NCI-H1436 (cell line): Measurements from ENCODE around the gene MON2.
A peak's percentile ranks its signal among the peaks of the same experiment; 100 is the strongest.
"Not testable (repeated sequence)": the region's sequence is repeated elsewhere in the genome, so short reads cannot be mapped to it uniquely, and the experiment has no call there.

Source experiments
- DNase-seq: peaks from one replicate; lab custom pipeline; 2025; lab: John Stamatoyannopoulos, UW

Gene MON2

DNA sequence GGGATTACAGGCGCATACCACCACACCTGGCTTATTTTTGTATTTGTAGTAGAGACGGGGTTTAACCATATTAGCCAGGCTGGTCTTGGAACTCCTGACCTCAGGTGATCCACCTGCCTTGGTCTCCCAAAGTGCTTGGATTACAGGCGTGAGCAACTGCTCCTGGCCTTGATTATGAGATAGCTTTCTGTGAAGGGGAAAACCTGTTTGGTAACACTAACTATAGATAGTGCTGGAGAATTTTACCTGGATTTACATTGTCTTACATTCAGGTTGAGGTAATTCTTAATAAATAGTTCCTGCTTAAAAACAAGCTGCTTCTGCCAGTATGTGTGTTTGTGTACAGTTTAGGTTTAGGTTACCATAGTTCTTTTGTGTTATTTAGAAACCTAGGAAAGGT is 77.1 kb downstream of the MON2 start:
- no peak for DNase-seq

DNA sequence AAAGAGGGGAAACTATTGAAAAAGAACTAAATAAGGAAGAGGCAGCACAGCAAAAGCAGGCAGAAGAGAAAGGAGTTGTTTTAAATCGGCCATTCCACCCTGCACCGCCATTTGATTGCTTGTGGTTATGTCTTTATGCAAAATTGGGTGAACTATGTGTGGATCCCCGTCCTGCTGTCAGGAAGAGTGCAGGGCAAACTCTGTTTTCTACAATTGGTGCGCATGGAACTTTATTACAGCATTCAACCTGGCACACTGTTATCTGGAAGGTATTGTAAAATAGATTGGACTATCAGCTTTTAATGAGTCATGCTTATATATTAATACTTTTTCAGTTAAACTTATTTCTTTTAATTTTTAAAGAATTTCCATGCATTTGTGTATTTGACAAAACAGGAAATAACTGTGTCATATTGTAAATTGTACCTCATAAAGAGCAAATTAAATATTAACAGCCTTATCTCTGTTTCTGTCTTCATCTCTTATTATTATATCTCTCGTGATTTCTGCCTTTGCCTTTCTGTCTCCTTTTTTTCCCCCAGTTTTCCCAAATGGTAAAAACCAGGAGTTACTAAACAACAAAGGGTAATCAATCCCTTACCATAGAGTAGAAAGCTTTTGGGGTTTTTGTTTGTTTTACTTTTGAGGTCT is 86.4 kb downstream of the MON2 start:
- no peak for DNase-seq

DNA sequence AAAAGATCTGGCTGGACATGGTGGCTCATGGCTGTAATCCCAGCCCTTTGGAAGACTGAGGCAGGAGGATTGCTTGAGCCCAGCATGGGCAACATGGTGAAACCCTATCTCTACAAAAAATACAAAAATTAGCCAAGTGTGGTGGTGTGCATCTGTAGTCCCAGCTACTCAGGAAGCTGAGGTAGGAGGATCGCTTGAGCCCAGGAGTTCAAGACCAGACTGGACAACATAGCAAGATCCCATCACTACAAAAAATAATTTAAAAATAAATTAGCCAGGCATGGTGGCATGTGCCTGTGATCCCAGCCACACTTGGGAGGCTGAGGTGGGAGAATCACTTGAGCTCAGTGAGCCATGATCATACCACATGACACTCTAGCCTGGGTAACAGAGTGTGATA is 92.7 kb downstream of the MON2 start:
- DNase-seq, result not testable (repeated sequence)

GRCh38 chr12:62562846-62563245 is 96.2 kb downstream of the MON2 start:
- no peak for DNase-seq

- DNase-seq, result no peak
Measured at GRCh38 chr12:62575036-62575435, 108.4 kb downstream of the MON2 start.

DNA sequence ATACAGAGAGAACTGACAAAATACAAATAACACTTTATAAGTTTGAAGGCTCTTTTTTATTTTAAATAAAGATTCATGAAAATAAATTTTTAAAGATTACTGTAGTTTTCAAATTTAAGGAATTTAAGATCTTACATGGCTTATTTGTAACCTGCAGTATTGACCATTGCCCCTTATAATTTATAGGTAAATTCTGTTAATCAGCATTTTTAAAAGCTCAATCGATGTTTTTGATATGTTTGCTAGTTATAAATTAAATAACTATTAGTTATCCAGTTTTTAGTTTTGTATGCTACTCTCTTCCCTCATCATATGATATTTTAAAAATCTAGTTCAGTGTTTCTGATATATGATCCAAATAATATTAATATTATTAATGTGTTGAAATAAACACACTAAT is 109.9 kb downstream of the MON2 start:
- DNase-seq, result no peak

DNA sequence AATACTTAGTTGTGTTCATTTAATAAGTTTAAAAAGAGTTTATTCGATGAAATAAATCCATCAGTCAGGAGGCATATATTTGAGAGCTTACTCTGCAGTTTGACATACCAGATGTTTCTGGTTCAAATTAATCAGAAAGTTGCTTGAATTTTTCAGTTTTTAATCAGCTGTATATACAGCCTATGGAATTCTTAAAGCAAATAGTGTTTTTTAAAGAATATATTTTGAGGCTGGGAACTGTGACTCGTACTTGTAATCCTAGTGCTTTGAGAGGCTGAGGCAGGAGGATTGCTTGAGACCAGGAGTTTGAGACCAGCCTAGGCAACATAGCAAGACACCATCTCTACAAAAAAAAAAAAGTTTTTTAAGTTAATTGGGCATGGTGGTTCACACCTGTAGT is 112.1 kb downstream of the MON2 start:
- no peak for DNase-seq

- DNase-seq, result peak; percentile 29
Measured at GRCh38 chr12:62581288-62582064, 114.8 kb downstream of the MON2 start.

DNA sequence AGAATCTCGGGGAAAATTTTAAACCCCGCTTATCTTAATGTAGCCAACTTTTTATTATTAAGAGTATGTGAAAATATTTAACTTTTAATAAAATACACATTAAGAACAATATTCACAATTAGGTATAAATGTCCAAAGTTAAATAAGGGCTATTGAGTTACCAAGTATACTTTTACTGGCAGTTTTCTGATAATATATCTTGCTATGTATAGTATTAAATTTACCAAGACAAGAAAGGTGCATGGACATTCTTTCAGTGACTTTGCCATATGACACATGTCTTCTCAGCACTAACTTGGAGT is 115.4 kb downstream of the MON2 start:
- no peak for DNase-seq

DNA sequence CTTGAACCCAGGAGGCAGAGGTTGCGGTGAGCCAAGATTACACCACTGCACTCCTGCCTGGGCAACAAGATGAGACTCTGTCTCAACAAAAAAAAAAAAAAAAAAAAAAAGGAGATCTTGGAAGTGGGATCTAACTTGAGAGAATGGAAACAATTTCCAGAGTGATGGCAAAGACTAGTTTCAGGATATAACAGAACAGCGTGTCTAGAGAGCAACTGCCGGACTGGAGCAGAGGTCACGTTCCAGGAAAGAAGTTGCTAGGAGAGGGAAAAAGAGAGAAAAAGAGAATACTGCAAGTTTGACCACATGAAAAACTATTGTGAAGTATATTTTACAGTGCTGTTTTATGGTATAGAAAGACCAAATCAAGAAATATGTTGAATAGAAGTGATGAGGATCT is 118.0 kb downstream of the MON2 start:
- no peak for DNase-seq

DNA sequence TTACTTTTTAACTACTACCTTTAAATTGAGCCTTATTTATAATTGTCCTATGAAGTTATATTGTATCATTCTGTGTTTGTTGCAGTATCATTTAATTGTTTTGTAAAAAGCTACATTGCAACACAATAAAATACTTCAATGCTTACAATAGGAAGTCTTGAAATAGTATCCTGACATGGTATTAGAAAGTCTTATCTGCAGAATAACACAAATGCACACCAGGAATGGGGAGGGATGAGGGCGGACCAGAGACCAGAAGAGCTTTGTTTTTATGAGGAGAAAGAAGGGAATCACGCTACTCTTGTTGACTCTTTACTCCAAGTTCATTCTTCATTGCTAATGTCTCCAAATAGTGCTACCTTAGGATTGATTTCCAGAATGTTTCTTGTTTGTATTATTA is 120.2 kb downstream of the MON2 start:
- no peak for DNase-seq

DNA sequence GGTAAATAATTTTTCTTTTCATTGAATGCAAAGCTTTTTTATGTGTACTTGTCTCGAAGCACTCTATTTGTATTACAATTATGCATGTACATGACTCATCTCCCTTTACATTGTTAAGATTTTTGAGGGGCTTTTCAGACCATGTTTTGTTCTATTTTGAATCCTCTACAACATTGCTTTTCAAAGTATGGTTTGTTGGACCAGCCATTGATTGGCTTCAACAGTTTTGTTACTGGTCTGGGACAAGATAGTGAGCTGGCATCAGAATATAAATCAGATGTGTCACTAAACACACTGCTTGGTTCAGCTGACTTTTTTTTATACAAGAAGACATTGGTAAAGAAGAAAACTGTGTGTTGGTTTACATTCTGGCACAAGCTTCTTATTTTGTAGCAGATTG is 122.3 kb downstream of the MON2 start:
- no peak for DNase-seq

DNA sequence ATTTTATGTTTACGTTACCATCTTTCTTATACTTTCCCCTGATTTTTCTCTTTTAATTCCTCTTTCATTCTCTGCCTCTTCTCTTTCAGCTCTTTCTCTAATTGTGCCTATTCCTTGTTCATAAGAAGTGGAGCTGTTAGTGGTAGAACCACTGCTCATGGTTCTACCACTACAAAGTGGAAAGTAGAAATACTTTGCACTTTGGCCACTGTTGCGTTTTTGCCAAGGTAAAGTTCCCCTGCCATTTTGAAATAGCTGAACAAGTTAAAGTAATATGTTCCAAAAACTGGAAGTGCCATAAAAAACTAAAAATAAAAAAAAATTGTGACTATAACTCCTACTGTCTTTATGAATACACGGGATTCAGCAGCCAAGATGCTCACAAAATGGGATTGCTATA is 130.6 kb downstream of the MON2 start:
- no peak for DNase-seq

GRCh38 chr12:62598846-62599245 is 132.2 kb downstream of the MON2 start:
- DNase-seq, result no peak

GRCh38 chr12:62599854-62600437 is 133.3 kb downstream of the MON2 start:
- no peak for DNase-seq

DNA sequence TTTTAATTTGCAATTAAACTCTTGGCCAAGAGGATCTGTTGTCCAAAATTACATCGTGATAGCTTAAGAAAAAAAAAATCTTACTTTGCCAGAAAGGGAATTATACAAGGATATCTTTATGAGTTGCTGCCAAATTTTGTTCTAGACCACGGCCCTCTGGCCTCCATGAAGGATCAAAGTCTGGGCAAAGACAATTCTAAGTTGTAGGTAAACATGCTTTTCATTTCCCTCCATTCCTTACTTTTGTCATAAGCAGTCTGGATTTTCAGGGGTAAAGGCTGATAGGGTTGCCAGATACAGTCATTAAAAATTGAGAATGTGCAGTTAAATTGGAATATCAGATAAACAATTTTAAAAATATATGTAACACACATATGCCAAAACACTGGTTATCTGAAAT is 135.1 kb downstream of the MON2 start:
- no peak for DNase-seq

- peak; percentile 86 for DNase-seq
Measured at GRCh38 chr12:62602255-62603060, 135.8 kb downstream of the MON2 start.

- peak; percentile 79 for DNase-seq
Measured at GRCh38 chr12:62603061-62603810, 136.6 kb downstream of the MON2 start.

- DNase-seq, result no peak
Measured at GRCh38 chr12:62603811-62604098, 137.1 kb downstream of the MON2 start.

GRCh38 chr12:62604373-62604772 is 137.7 kb downstream of the MON2 start:
- no peak for DNase-seq

DNA sequence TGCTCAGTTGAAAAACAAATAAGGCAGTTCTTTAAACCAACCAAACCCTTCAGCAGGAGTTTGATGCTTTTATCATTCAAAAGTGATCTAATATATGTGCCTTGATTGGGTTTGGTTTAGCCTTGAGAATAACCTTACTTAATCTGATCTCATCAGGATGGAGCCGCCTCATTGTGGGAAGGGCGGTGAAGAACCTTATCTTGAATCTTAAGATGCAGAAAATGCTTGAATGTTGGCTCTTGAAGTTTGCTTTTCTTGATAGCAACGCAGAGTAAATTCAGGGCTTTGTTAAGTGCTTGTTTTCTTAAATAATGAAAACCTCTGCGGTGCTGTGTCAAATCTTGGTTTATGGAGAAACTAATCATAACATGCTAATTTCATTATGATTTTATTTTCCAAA is 138.2 kb downstream of the MON2 start:
- DNase-seq, result no peak

GRCh38 chr12:62605981-62606380 is 139.4 kb downstream of the MON2 start:
- peak; percentile 61 for DNase-seq
